ENCODE results near the gene NOSIP.

Gene NOSIP

GRCh38 chr19:49581007-49581508, 702 bp upstream of the NOSIP start, which contains the start of gene PRRG2:
Gene PRRG2 (plus strand): TSS chr19:49581316. CDS start chr19:49583220, 1,904 bp downstream.
- H3K9me3 ChIP-seq (ENCODE audit: control insufficient read depth, low read length): no peaks in the 10 kb centered on the region
- no peaks in the 10 kb centered on the region for H3K27me3 ChIP-seq (ENCODE audit: control insufficient read depth, insufficient read depth, low read length)
- no peaks in the 10 kb centered on the region for H3K36me3 ChIP-seq (ENCODE audit: control insufficient read depth, insufficient read depth, low read length)
- H3K9ac ChIP-seq (ENCODE audit: low read length): peak within 1 kb of the TSS; percentile 72
- H3K4me1 ChIP-seq (ENCODE audit: control insufficient read depth, insufficient read depth, low read length): peaks cover 17% of the 10 kb centered on the region
- peak within 1 kb of the TSS; percentile 51 for H3K4me3 ChIP-seq (ENCODE audit: low read length)

GRCh38 chr19:49579947-49580263, 451 bp downstream of the NOSIP start:
- Histone ChIP-seq H3K9ac (ENCODE audit: low read length) (peak overlapping the region; percentile 72), H3K4me1 (ENCODE audit: control insufficient read depth, insufficient read depth, low read length) (peaks cover 17% of the 10 kb centered on the region), H3K36me3 (ENCODE audit: control insufficient read depth, insufficient read depth, low read length) (no peaks in the 10 kb centered on the region), H3K27me3 (ENCODE audit: control insufficient read depth, insufficient read depth, low read length) (no peaks in the 10 kb centered on the region), H3K4me3 (ENCODE audit: low read length) (peak overlapping the region; percentile 51), H3K9me3 (ENCODE audit: control insufficient read depth, low read length) (no peaks in the 10 kb centered on the region)

GRCh38 chr19:49579193-49579592, 1.2 kb downstream of the NOSIP start:
- Histone ChIP-seq H3K9ac (ENCODE audit: low read length) (peak overlapping the region; percentile 72), H3K36me3 (ENCODE audit: control insufficient read depth, insufficient read depth, low read length) (no peaks in the 10 kb centered on the region), H3K9me3 (ENCODE audit: control insufficient read depth, low read length) (no peaks in the 10 kb centered on the region), H3K4me3 (ENCODE audit: low read length) (no peak overlapping the region), H3K4me1 (ENCODE audit: control insufficient read depth, insufficient read depth, low read length) (peaks cover 17% of the 10 kb centered on the region), H3K27me3 (ENCODE audit: control insufficient read depth, insufficient read depth, low read length) (no peaks in the 10 kb centered on the region)

- H3K36me3 ChIP-seq (ENCODE audit: control insufficient read depth, insufficient read depth, low read length): no peaks in the 10 kb centered on the region
- H3K27me3 ChIP-seq (ENCODE audit: control insufficient read depth, insufficient read depth, low read length): no peaks in the 10 kb centered on the region
- H3K4me1 ChIP-seq (ENCODE audit: control insufficient read depth, insufficient read depth, low read length): peaks cover 20% of the 10 kb centered on the region
- H3K9ac ChIP-seq (ENCODE audit: low read length): no peak overlapping the region
- H3K9me3 ChIP-seq (ENCODE audit: control insufficient read depth, low read length): no peaks in the 10 kb centered on the region
- H3K4me3 ChIP-seq (ENCODE audit: low read length): no peak overlapping the region
Observed at GRCh38 chr19:49574206-49574755, 6.1 kb downstream of the NOSIP start.

GRCh38 chr19:49573425-49573824, 6.9 kb downstream of the NOSIP start:
- H3K9me3 ChIP-seq (ENCODE audit: control insufficient read depth, low read length): no peaks in the 10 kb centered on the region
- H3K36me3 ChIP-seq (ENCODE audit: control insufficient read depth, insufficient read depth, low read length): no peaks in the 10 kb centered on the region
- peaks cover 18% of the 10 kb centered on the region for H3K4me1 ChIP-seq (ENCODE audit: control insufficient read depth, insufficient read depth, low read length)
- H3K9ac ChIP-seq (ENCODE audit: low read length): no peak overlapping the region
- no peak overlapping the region for H3K4me3 ChIP-seq (ENCODE audit: low read length)
- H3K27me3 ChIP-seq (ENCODE audit: control insufficient read depth, insufficient read depth, low read length): no peaks in the 10 kb centered on the region

- Histone ChIP-seq H3K9ac (ENCODE audit: low read length) (no peak overlapping the region), H3K36me3 (ENCODE audit: control insufficient read depth, insufficient read depth, low read length) (no peaks in the 10 kb centered on the region)
Observed at GRCh38 chr19:49573009-49573408, 7.3 kb downstream of the NOSIP start.

GRCh38 chr19:49570997-49571676, 9.2 kb downstream of the NOSIP start:
- Histone ChIP-seq H3K9ac (ENCODE audit: low read length) (peak overlapping the region; percentile 17), H3K4me1 (ENCODE audit: control insufficient read depth, insufficient read depth, low read length) (peaks cover 34% of the 10 kb centered on the region), H3K4me3 (ENCODE audit: low read length) (no peak overlapping the region), H3K9me3 (ENCODE audit: control insufficient read depth, low read length) (no peaks in the 10 kb centered on the region), H3K27me3 (ENCODE audit: control insufficient read depth, insufficient read depth, low read length) (no peaks in the 10 kb centered on the region), H3K36me3 (ENCODE audit: control insufficient read depth, insufficient read depth, low read length) (no peaks in the 10 kb centered on the region)

More at GRCh38 chr19:49573009-49573408, 7.3 kb downstream of the NOSIP start:
- H3K4me3 ChIP-seq (ENCODE audit: low read length): no peak overlapping the region
- H3K9me3 ChIP-seq (ENCODE audit: control insufficient read depth, low read length): no peaks in the 10 kb centered on the region
- no peaks in the 10 kb centered on the region for H3K27me3 ChIP-seq (ENCODE audit: control insufficient read depth, insufficient read depth, low read length)
- H3K4me1 ChIP-seq (ENCODE audit: control insufficient read depth, insufficient read depth, low read length): peaks cover 22% of the 10 kb centered on the region

GRCh38 chr19:49570138-49570856, 10.1 kb downstream of the NOSIP start:
- Histone ChIP-seq H3K9ac (ENCODE audit: low read length) (peak overlapping the region; percentile 0), H3K4me1 (ENCODE audit: control insufficient read depth, insufficient read depth, low read length) (peaks cover 40% of the 10 kb centered on the region), H3K9me3 (ENCODE audit: control insufficient read depth, low read length) (no peaks in the 10 kb centered on the region), H3K4me3 (ENCODE audit: low read length) (no peak overlapping the region), H3K36me3 (ENCODE audit: control insufficient read depth, insufficient read depth, low read length) (no peaks in the 10 kb centered on the region), H3K27me3 (ENCODE audit: control insufficient read depth, insufficient read depth, low read length) (no peaks in the 10 kb centered on the region)

- Histone ChIP-seq H3K36me3 (ENCODE audit: control insufficient read depth, insufficient read depth, low read length) (no peaks in the 10 kb centered on the region), H3K9ac (ENCODE audit: low read length) (peak overlapping the region; percentile 18), H3K4me3 (ENCODE audit: low read length) (no peak overlapping the region), H3K27me3 (ENCODE audit: control insufficient read depth, insufficient read depth, low read length) (no peaks in the 10 kb centered on the region), H3K4me1 (ENCODE audit: control insufficient read depth, insufficient read depth, low read length) (peaks cover 48% of the 10 kb centered on the region), H3K9me3 (ENCODE audit: control insufficient read depth, low read length) (no peaks in the 10 kb centered on the region)
Observed at GRCh38 chr19:49567861-49568441, 12.4 kb downstream of the NOSIP start.

- Histone ChIP-seq H3K27me3 (ENCODE audit: control insufficient read depth, insufficient read depth, low read length) (no peaks in the 10 kb centered on the region), H3K9me3 (ENCODE audit: control insufficient read depth, low read length) (no peaks in the 10 kb centered on the region), H3K4me1 (ENCODE audit: control insufficient read depth, insufficient read depth, low read length) (peaks cover 50% of the 10 kb centered on the region), H3K36me3 (ENCODE audit: control insufficient read depth, insufficient read depth, low read length) (no peaks in the 10 kb centered on the region), H3K9ac (ENCODE audit: low read length) (no peak overlapping the region), H3K4me3 (ENCODE audit: low read length) (no peak overlapping the region)
Observed at GRCh38 chr19:49566302-49566701, 14.1 kb downstream of the NOSIP start.

- Histone ChIP-seq H3K9ac (ENCODE audit: low read length) (peak overlapping the region; percentile 47), H3K4me1 (ENCODE audit: control insufficient read depth, insufficient read depth, low read length) (peaks cover 53% of the 10 kb centered on the region), H3K36me3 (ENCODE audit: control insufficient read depth, insufficient read depth, low read length) (no peaks in the 10 kb centered on the region), H3K9me3 (ENCODE audit: control insufficient read depth, low read length) (no peaks in the 10 kb centered on the region), H3K4me3 (ENCODE audit: low read length) (no peak overlapping the region), H3K27me3 (ENCODE audit: control insufficient read depth, insufficient read depth, low read length) (no peaks in the 10 kb centered on the region)
Observed at GRCh38 chr19:49565261-49565660, 15.1 kb downstream of the NOSIP start.

GRCh38 chr19:49564616-49565045, 15.7 kb downstream of the NOSIP start:
- no peak overlapping the region for H3K4me3 ChIP-seq (ENCODE audit: low read length)
- H3K9ac ChIP-seq (ENCODE audit: low read length): peak overlapping the region; percentile 47
- no peaks in the 10 kb centered on the region for H3K27me3 ChIP-seq (ENCODE audit: control insufficient read depth, insufficient read depth, low read length)
- H3K4me1 ChIP-seq (ENCODE audit: control insufficient read depth, insufficient read depth, low read length): peaks cover 50% of the 10 kb centered on the region
- H3K9me3 ChIP-seq (ENCODE audit: control insufficient read depth, low read length): no peaks in the 10 kb centered on the region
- H3K36me3 ChIP-seq (ENCODE audit: control insufficient read depth, insufficient read depth, low read length): no peaks in the 10 kb centered on the region

All from mucosa of stomach (tissue), 1 donor.